GM23338 (cell line): Measurements from ENCODE around the gene STK4. TPM values are rescaled to one million over a fixed set of nuclear protein-coding genes. Genes with fewer than 3 reads are reported as not detected.
A peak's percentile ranks its signal among the peaks of the same experiment; 100 is the strongest.

Experiments used
- ATAC-seq: fragments of 200-7000 bp; cut with Tn5 transposase; 3 replicates; pipeline ENCODE4 v1.9.1; 2020
- DNase-seq: peaks from one replicate; pipeline ENCODE4 v3.0.0-alpha.2; 2015; ENCODE audit warnings: low spot score
- H2AFZ ChIP-seq: fragments of 200-600 bp; sonication (generic); 2 replicates; pipeline ENCODE4 v1.8.0; 2016; ENCODE audit warnings: antibody characterized with exemption, mild to moderate bottlenecking, moderate library complexity
- H3F3A ChIP-seq: fragments of 200-600 bp; sonication (generic); replicated peaks from 2 replicates; pipeline ENCODE4 v1.8.0; 2017; ENCODE audit warnings: antibody characterized with exemption, mixed run types, low read depth
- H3K27ac ChIP-seq: fragments of 200-600 bp; sonication (generic); 2 replicates; pipeline ENCODE4 v1.6.1; 2016; ENCODE audit warnings: low read depth
- H3K27me3 ChIP-seq: fragments of 200-600 bp; sonication (generic); 2 replicates; pipeline ENCODE4 v1.8.0; 2016; ENCODE audit warnings: mild to moderate bottlenecking, mixed run types, moderate library complexity; ENCODE audit not compliant: insufficient read depth
- H3K36me3 ChIP-seq: fragments of 200-600 bp; sonication (generic); 2 replicates; pipeline ENCODE4 v1.8.0; 2016; ENCODE audit warnings: mild to moderate bottlenecking; ENCODE audit not compliant: insufficient read depth
- H3K4me1 ChIP-seq: fragments of 200-600 bp; sonication (generic); 2 replicates; pipeline ENCODE4 v1.8.0; 2016; ENCODE audit warnings: mild to moderate bottlenecking, moderate library complexity; ENCODE audit not compliant: insufficient read depth
- H3K4me2 ChIP-seq: fragments of 200-600 bp; sonication (generic); 2 replicates; pipeline ENCODE4 v1.7.1; 2017; ENCODE audit warnings: mixed run types
- H3K4me3 ChIP-seq: fragments of 200-600 bp; sonication (generic); 2 replicates; pipeline ENCODE4 v1.6.1; 2016; ENCODE audit warnings: mixed run types
- H3K79me2 ChIP-seq: fragments of 200-600 bp; sonication (generic); replicated peaks from 2 replicates; pipeline ENCODE4 v1.8.0; 2017; ENCODE audit warnings: mild to moderate bottlenecking; ENCODE audit not compliant: insufficient read depth
- H3K9me2 ChIP-seq: fragments of 200-600 bp; sonication (generic); 2 replicates; pipeline ENCODE4 v1.8.0; 2017; ENCODE audit not compliant: insufficient read depth
- H4K20me1 ChIP-seq: fragments of 200-600 bp; sonication (generic); replicated peaks from 2 replicates; pipeline ENCODE4 v1.8.0; 2017; ENCODE audit warnings: mild to moderate bottlenecking; ENCODE audit not compliant: insufficient read depth
- H3K27ac Mint-ChIP-seq: 2 replicates; pipeline ENCODE4 v1.8.0; 2020; ENCODE audit warnings: inconsistent platforms, mild to moderate bottlenecking, moderate library complexity, mixed read lengths
- H3K27me3 Mint-ChIP-seq: 3 replicates; pipeline ENCODE4 v1.8.0; 2022; ENCODE audit warnings: low read depth, mild to moderate bottlenecking, moderate library complexity, mixed read lengths, inconsistent platforms; ENCODE audit not compliant: insufficient read depth, poor library complexity
- H3K36me3 Mint-ChIP-seq: 3 replicates; pipeline ENCODE4 v1.8.0; 2021; ENCODE audit warnings: low read depth, mild to moderate bottlenecking, inconsistent platforms, moderate library complexity, mixed read lengths
- H3K4me1 Mint-ChIP-seq: 3 replicates; pipeline ENCODE4 v1.8.0; 2020; ENCODE audit warnings: mild to moderate bottlenecking, inconsistent platforms, mixed read lengths
- H3K4me3 Mint-ChIP-seq: 3 replicates; pipeline ENCODE4 v1.8.0; 2021; ENCODE audit warnings: moderate library complexity, mild to moderate bottlenecking, inconsistent platforms, mixed read lengths
- H3K9me3 Mint-ChIP-seq: 3 replicates; pipeline ENCODE4 v1.8.0; 2020; ENCODE audit warnings: moderate library complexity, mild to moderate bottlenecking, inconsistent platforms, mixed read lengths
- EZH2phosphoT487 ChIP-seq: fragments of 200-600 bp; sonication (generic); IDR thresholded peaks from one replicate; pipeline ENCODE4 v1.8.1; 2018; ENCODE audit warnings: antibody characterized with exemption; ENCODE audit not compliant: unreplicated experiment
- JUNB ChIP-seq: IDR thresholded peaks from one replicate; pipeline ENCODE4 v1.6.1; 2016; ENCODE audit warnings: antibody characterized with exemption; ENCODE audit not compliant: unreplicated experiment
- NANOG ChIP-seq: IDR thresholded peaks from 2 replicates; pipeline ENCODE4 v1.6.1; 2016; ENCODE audit warnings: antibody characterized with exemption, borderline replicate concordance
- POLR2AphosphoS5 ChIP-seq: IDR thresholded peaks from 2 replicates; pipeline ENCODE4 v1.6.1; 2016; ENCODE audit warnings: antibody characterized with exemption, low read depth
- STAT1 ChIP-seq: IDR thresholded peaks from one replicate; pipeline ENCODE4 v1.6.1; 2016; ENCODE audit warnings: antibody characterized with exemption; ENCODE audit not compliant: unreplicated experiment
- ZNF114 ChIP-seq: fragments of 250-450 bp; sonication (Bioruptor Pico); IDR thresholded peaks from 2 replicates; pipeline ENCODE4 v1.5.0; 2020; ENCODE audit warnings: mild to moderate bottlenecking, moderate library complexity
- ZNF331 ChIP-seq: fragments of 250-450 bp; sonication (Bioruptor Pico); IDR thresholded peaks from 2 replicates; pipeline ENCODE4 v1.5.0; 2020; ENCODE audit warnings: low read depth, mild to moderate bottlenecking, moderate library complexity
- polyA plus RNA-seq: library from polyadenylated mRNA; unstranded; fragments of >200 nt; fragmentation: Nextera tagmentation; extraction: Ambion mirVana; gene quantifications from 2 replicates; pipeline ENCODE4 v1.2.1, GENCODE V29; 2016
- total RNA-seq: library from RNA; depleted of rRNA; stranded (reverse); fragments of >200 nt; shearing (Covaris generic); gene quantifications from 2 replicates; pipeline ENCODE4 v1.2.3, GENCODE V29; 2014
- TF ChIP-seq, protein P1 (sequence below): IDR thresholded peaks from one replicate; pipeline ENCODE4 v1.6.1; 2018; ENCODE audit warnings: antibody characterized with exemption; ENCODE audit not compliant: unreplicated experiment
- TF ChIP-seq, protein P2 (sequence below), 2 experiments: fragments of 200-600 bp in 1 of 2; sonication (generic) in 1 of 2; conservative IDR thresholded peaks; 2 replicates each; pipeline versions ENCODE4 v1.5.1 to v1.6.1; 2016 to 2017; ENCODE audit warnings: antibody characterized with exemption in 2 of 2, low read depth in 2 of 2, mild to moderate bottlenecking in 2 of 2, moderate library complexity in 1 of 2
- TF ChIP-seq, protein P3 (sequence below): IDR thresholded peaks from 2 replicates; pipeline ENCODE4 v1.6.1; 2016; ENCODE audit warnings: antibody characterized with exemption

STK4 gene
- total and polyA plus RNA-seq, 2 experiments from 2014 or later, result 37.7 to 58.7 TPM

DNA sequence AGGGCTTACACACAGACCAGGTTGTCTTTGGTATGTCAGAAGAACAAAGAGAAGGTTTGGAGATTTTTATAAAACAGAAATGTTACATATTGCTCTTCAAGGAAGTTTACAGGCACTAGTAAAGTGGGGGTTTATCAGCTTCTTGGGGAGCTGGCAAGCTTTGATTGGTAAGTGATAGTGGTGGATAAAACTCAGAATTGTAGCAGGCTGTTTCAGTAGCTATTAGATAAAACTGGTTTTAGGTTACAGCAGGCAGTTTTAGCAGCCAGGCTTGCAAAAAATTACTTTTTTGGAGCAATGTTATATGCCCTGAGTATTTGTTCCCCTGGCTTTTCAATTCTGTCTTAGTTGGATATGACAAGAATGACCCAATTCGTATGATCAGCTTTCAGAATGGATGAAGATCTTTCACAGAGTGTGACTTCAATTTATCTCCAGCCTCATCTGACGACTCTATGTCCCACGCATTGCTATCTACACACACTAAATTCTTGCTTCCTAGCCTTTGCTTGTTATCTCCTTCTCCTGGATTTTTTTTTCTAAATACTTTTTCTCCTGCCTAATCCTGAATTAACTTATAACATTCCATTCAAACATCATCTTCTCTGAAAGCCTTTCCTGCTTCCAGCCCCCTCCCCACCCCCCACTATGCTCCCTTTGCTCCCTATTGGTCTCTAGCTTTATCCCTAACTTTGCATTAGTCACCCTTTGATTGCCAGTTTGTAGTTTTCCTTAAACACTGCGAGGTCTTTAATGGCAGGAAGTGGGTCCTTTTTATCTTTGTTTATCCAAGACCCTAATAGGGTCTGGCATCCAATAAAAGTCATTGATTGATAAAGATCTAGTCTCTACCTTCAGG is 5.1 kb upstream of the STK4 start:
- peaks cover 28% of the 10 kb centered on the region for H3K79me2 ChIP-seq
- peaks cover 6% of the 10 kb centered on the region; the same call in 1 of the 2 replicates for H3F3A ChIP-seq
- H3K4me2 ChIP-seq, result peak overlapping the region; percentile 85
- H3K4me3 Mint-ChIP-seq, result peak overlapping the region; percentile 28; the same call in 1 of the 3 replicates
- no peak overlapping the region for H2AFZ ChIP-seq
- H4K20me1 ChIP-seq, result peaks cover 11% of the 10 kb centered on the region
- peaks cover 33% of the 10 kb centered on the region for H3K4me1 Mint-ChIP-seq
- H3K36me3 Mint-ChIP-seq, result peaks cover 8% of the 10 kb centered on the region; the same call in 2 of the 3 replicates
- peaks cover 33% of the 10 kb centered on the region for H3K4me1 ChIP-seq
- peaks cover 5% of the 10 kb centered on the region for H3K36me3 ChIP-seq
- no peaks in the 10 kb centered on the region for H3K9me3 Mint-ChIP-seq
- H3K9me2 ChIP-seq, result no peaks in the 10 kb centered on the region
- no peak overlapping the region for H3K27ac Mint-ChIP-seq
- H3K27me3 ChIP-seq, result peaks cover 42% of the 10 kb centered on the region
- no peak overlapping the region; the same call in 1 of the 2 replicates for H3K4me3 ChIP-seq
- DNase-seq, result peak; percentile 49
- H3K27ac ChIP-seq, result no peak overlapping the region
- peaks cover 17% of the 10 kb centered on the region for H3K27me3 Mint-ChIP-seq
- TF ChIP-seq STAT1 (no peak), ZNF331 (no peak), POLR2AphosphoS5 (no peak)
- no peak for ATAC-seq

DNA sequence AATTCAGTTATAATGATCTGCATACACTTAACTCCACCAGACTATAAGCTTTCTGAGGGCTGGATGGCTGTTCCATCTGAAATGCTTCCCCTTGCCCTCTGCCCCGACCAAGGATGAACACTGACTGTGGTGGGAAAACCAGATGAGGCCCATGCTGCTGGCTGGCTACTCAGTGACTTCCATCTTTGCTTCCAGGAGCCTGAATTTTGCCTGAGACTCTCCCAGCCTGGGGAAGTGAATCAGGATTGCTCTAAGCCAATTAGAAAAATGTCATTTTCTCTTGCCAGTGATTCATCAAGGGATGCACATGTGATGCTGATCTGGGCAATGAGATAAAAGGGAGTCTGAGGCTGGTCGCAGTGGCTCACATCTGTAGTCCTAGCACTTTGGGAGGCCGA is 4.4 kb upstream of the STK4 start:
- no peak overlapping the region for H2AFZ ChIP-seq
- Mint-ChIP-seq H3K27me3 (peaks cover 19% of the 10 kb centered on the region), H3K36me3 (peaks cover 4% of the 10 kb centered on the region; the same call in 1 of the 3 replicates), H3K4me1 (peaks cover 36% of the 10 kb centered on the region), H3K27ac (no peak overlapping the region), H3K9me3 (no peaks in the 10 kb centered on the region), H3K4me3 (no peak overlapping the region)
- H3K9me2 ChIP-seq, result no peaks in the 10 kb centered on the region
- peaks cover 4% of the 10 kb centered on the region for H3K36me3 ChIP-seq
- peaks cover 42% of the 10 kb centered on the region for H3K27me3 ChIP-seq
- DNase-seq (peak; percentile 20), ATAC-seq (no peak)
- H3F3A ChIP-seq, result peaks cover 6% of the 10 kb centered on the region; the same call in 1 of the 2 replicates
- no peak overlapping the region for H3K4me2 ChIP-seq
- H4K20me1 ChIP-seq, result peaks cover 11% of the 10 kb centered on the region
- H3K79me2 ChIP-seq, result peaks cover 31% of the 10 kb centered on the region
- no peak overlapping the region for H3K27ac ChIP-seq
- peaks cover 33% of the 10 kb centered on the region for H3K4me1 ChIP-seq
- H3K4me3 ChIP-seq, result no peak overlapping the region
- TF ChIP-seq NANOG (no peak), JUNB (no peak), ZNF331 (no peak), EZH2phosphoT487 (no peak), ZNF114 (CRISPR knock-in tag) (no peak), POLR2AphosphoS5 (no peak)
- TF ChIP-seq, protein P1, sequence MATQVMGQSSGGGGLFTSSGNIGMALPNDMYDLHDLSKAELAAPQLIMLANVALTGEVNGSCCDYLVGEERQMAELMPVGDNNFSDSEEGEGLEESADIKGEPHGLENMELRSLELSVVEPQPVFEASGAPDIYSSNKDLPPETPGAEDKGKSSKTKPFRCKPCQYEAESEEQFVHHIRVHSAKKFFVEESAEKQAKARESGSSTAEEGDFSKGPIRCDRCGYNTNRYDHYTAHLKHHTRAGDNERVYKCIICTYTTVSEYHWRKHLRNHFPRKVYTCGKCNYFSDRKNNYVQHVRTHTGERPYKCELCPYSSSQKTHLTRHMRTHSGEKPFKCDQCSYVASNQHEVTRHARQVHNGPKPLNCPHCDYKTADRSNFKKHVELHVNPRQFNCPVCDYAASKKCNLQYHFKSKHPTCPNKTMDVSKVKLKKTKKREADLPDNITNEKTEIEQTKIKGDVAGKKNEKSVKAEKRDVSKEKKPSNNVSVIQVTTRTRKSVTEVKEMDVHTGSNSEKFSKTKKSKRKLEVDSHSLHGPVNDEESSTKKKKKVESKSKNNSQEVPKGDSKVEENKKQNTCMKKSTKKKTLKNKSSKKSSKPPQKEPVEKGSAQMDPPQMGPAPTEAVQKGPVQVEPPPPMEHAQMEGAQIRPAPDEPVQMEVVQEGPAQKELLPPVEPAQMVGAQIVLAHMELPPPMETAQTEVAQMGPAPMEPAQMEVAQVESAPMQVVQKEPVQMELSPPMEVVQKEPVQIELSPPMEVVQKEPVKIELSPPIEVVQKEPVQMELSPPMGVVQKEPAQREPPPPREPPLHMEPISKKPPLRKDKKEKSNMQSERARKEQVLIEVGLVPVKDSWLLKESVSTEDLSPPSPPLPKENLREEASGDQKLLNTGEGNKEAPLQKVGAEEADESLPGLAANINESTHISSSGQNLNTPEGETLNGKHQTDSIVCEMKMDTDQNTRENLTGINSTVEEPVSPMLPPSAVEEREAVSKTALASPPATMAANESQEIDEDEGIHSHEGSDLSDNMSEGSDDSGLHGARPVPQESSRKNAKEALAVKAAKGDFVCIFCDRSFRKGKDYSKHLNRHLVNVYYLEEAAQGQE, result no peak
- TF ChIP-seq, protein P2, sequence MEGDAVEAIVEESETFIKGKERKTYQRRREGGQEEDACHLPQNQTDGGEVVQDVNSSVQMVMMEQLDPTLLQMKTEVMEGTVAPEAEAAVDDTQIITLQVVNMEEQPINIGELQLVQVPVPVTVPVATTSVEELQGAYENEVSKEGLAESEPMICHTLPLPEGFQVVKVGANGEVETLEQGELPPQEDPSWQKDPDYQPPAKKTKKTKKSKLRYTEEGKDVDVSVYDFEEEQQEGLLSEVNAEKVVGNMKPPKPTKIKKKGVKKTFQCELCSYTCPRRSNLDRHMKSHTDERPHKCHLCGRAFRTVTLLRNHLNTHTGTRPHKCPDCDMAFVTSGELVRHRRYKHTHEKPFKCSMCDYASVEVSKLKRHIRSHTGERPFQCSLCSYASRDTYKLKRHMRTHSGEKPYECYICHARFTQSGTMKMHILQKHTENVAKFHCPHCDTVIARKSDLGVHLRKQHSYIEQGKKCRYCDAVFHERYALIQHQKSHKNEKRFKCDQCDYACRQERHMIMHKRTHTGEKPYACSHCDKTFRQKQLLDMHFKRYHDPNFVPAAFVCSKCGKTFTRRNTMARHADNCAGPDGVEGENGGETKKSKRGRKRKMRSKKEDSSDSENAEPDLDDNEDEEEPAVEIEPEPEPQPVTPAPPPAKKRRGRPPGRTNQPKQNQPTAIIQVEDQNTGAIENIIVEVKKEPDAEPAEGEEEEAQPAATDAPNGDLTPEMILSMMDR (conservative IDR thresholded peaks at IDR 0.05; ENCODE audit: low read depth in 2 of 2), result no peak
- TF ChIP-seq, protein P3, sequence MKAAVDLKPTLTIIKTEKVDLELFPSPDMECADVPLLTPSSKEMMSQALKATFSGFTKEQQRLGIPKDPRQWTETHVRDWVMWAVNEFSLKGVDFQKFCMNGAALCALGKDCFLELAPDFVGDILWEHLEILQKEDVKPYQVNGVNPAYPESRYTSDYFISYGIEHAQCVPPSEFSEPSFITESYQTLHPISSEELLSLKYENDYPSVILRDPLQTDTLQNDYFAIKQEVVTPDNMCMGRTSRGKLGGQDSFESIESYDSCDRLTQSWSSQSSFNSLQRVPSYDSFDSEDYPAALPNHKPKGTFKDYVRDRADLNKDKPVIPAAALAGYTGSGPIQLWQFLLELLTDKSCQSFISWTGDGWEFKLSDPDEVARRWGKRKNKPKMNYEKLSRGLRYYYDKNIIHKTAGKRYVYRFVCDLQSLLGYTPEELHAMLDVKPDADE, result no peak
